Activated CD8-positive, alpha-beta T cell treated with anti-CD3 and anti-CD28 coated beads for 36 hours (primary cell): ENCODE results near the gene KIFC1. TPM values are rescaled to one million over a fixed set of nuclear protein-coding genes. Genes with fewer than 3 reads are reported as not detected.
"Not testable (repeated sequence)": the region's sequence is repeated elsewhere in the genome, so short reads cannot be mapped to it uniquely, and the experiment has no call there.

Source experiments
- ATAC-seq: fragments of 200-7000 bp; cut with Tn5 transposase; one replicate; pipeline ENCODE4 v1.10.0; 2021; ENCODE audit warnings: mild to moderate bottlenecking, moderate library complexity
- CTCF ChIA-PET: fragments of 350-600 bp; sonication (Branson Sonifier 250); formaldehyde crosslinking; loops from one replicate; lab custom pipeline; 2021; ENCODE audit warnings: antibody characterized with exemption; lab: Charles Lee
- POLR2A ChIA-PET: fragments of 350-600 bp; sonication (Branson Sonifier 250); formaldehyde crosslinking; loops from one replicate; lab custom pipeline; 2021; ENCODE audit warnings: antibody characterized with exemption; lab: Charles Lee
- DNase-seq: peaks from one replicate; pipeline ENCODE4 v3.0.0-alpha.2; 2020
- H3K27ac Mint-ChIP-seq: one replicate; pipeline ENCODE4 v1.8.0; 2021; ENCODE audit warnings: mild to moderate bottlenecking, mixed read lengths
- H3K27me3 Mint-ChIP-seq: one replicate; pipeline ENCODE4 v1.8.0; 2021; ENCODE audit warnings: mixed read lengths
- H3K36me3 Mint-ChIP-seq: one replicate; pipeline ENCODE4 v1.8.0; 2021; ENCODE audit warnings: low read depth, mixed read lengths
- H3K4me1 Mint-ChIP-seq: one replicate; pipeline ENCODE4 v1.8.0; 2021; ENCODE audit warnings: low read depth, mixed read lengths
- H3K4me3 Mint-ChIP-seq: one replicate; pipeline ENCODE4 v1.8.0; 2021; ENCODE audit warnings: mild to moderate bottlenecking, moderate library complexity, mixed read lengths
- H3K9me3 Mint-ChIP-seq: one replicate; pipeline ENCODE4 v1.8.0; 2021; ENCODE audit warnings: mixed read lengths
- CTCF ChIP-seq: fragments of 200-600 bp; IDR thresholded peaks from one replicate; pipeline ENCODE4 v1.8.0; 2022; ENCODE audit warnings: antibody characterized with exemption, mild to moderate bottlenecking
- intact Hi-C: fragments of 100-400 bp; cut with micrococcal nuclease; formaldehyde crosslinking; loops from one replicate; pipeline ENCODE4 v1.10.0; 2022
- total RNA-seq, 2 experiments: library from RNA; stranded (reverse); gene quantifications; one replicate each; pipeline ENCODE4 v1.2.3, GENCODE V29; 2021

KIFC1 gene
- 10 to 100 TPM; 93.4 to 96.0 TPM for total RNA-seq

- Mint-ChIP-seq H3K27ac (peak within 1 kb of the TSS; percentile 93), H3K4me3 (peak within 1 kb of the TSS; percentile 89), H3K4me1 (peaks cover 36% of the 10 kb centered on the region), H3K27me3 (no peaks in the 10 kb centered on the region), H3K36me3 (peaks cover 29% of the 10 kb centered on the region), H3K9me3 (no peaks in the 10 kb centered on the region)
- POLR2A ChIA-PET: interaction anchor here (0.5 to 2.5 kb wide), 10 partner anchors 10 to 553 kb away, joined by 3 to 9 read pairs (median 4); partner anchors contain the start of genes RGL2, SYNGAP1 and TAP2
- peak; percentile 96 for TF ChIP-seq CTCF
- intact Hi-C loops: loop anchor here (1.0 to 5.0 kb wide), 2 partner anchors 19 to 36 kb away; no protein-coding TSS in a partner anchor
- DNase-seq (peak; percentile 99), ATAC-seq (peak; percentile 91)
- CTCF ChIA-PET: interaction anchor here (0.7 to 2.2 kb wide), 33 partner anchors 10 to 320 kb away, joined by 3 to 11 read pairs (median 3); partner anchors contain the start of genes B3GALT4, BAK1, CUTA and PFDN6
Measured at GRCh38 chr6:33391278-33391921, at the start of gene KIFC1. Gene KIFC1, plus strand, starts transcription at chr6:33391823. Its CDS starts 163 bp downstream, at chr6:33391986.

GRCh38 chr6:33343606-33343952 is 48.0 kb upstream of the KIFC1 start:
- DNase-seq: not testable (repeated sequence)

GRCh38 chr6:33343953-33344611 is 47.5 kb upstream of the KIFC1 start:
- peak overlapping the region; percentile 83 for H3K27ac Mint-ChIP-seq
- intact Hi-C loops: no loop called here
- peak overlapping the region; percentile 51 for H3K4me3 Mint-ChIP-seq
- H3K36me3 Mint-ChIP-seq: no peaks in the 10 kb centered on the region
- H3K27me3 Mint-ChIP-seq: no peaks in the 10 kb centered on the region
- POLR2A ChIA-PET: interaction anchor here (0.6 to 1.5 kb wide), 7 partner anchors 11 to 183 kb away, joined by 3 to 7 read pairs (median 5); a partner anchor contains a TSS
- no peaks in the 10 kb centered on the region for H3K9me3 Mint-ChIP-seq
- no peak for TF ChIP-seq CTCF
- CTCF ChIA-PET: interaction anchor here (1.0 to 3.7 kb wide), 10 partner anchors 11 to 427 kb away, joined by 3 to 17 read pairs (median 6); partner anchors contain the start of genes B3GALT4 and ZBTB22
- DNase-seq (peak; percentile 58), ATAC-seq (peak; percentile 72)
- peaks cover 18% of the 10 kb centered on the region for H3K4me1 Mint-ChIP-seq

More at GRCh38 chr6:33343606-33343952, 48.0 kb upstream of the KIFC1 start:
- Mint-ChIP-seq H3K27ac (peak overlapping the region; percentile 83), H3K4me1 (peaks cover 18% of the 10 kb centered on the region), H3K4me3 (peak overlapping the region; percentile 51)
- H3K9me3 Mint-ChIP-seq, H3K36me3 Mint-ChIP-seq, H3K27me3 Mint-ChIP-seq, intact Hi-C loops: not testable (repeated sequence)
- ChIA-PET CTCF (interaction anchor here (1.0 to 3.7 kb wide), 4 partner anchors 11 to 427 kb away, joined by 3 to 17 read pairs (median 10); partner anchors contain the start of genes B3GALT4 and ZBTB22), POLR2A (interaction anchor here (0.6 to 1.4 kb wide), 4 partner anchors 15 to 184 kb away, joined by 3 to 7 read pairs (median 4); a partner anchor contains a TSS)
- peak; percentile 9 for ATAC-seq

GRCh38 chr6:33344701-33345697 is 46.6 kb upstream of the KIFC1 start:
- intact Hi-C loops: no loop called here
- H3K27ac Mint-ChIP-seq: peak overlapping the region; percentile 75
- no peaks in the 10 kb centered on the region for H3K9me3 Mint-ChIP-seq
- peak; percentile 68 for ATAC-seq
- ChIA-PET POLR2A (interaction anchor here (0.8 to 1.5 kb wide), 9 partner anchors 10 to 81 kb away, joined by 3 to 7 read pairs (median 4); partner anchors contain the start of genes PFDN6, RPS18, VPS52 and WDR46), CTCF (interaction anchor here (0.7 to 3.7 kb wide), 17 partner anchors 8 to 426 kb away, joined by 3 to 17 read pairs (median 5); partner anchors contain the start of genes B3GALT4, RGL2 and ZBTB22)
- DNase-seq: peak; percentile 83
- H3K4me3 Mint-ChIP-seq: peak overlapping the region; percentile 51
- H3K4me1 Mint-ChIP-seq: peaks cover 18% of the 10 kb centered on the region
- peak; percentile 71 for TF ChIP-seq CTCF
- H3K27me3 Mint-ChIP-seq: no peaks in the 10 kb centered on the region
- H3K36me3 Mint-ChIP-seq: no peaks in the 10 kb centered on the region

GRCh38 chr6:33346972-33347371 is 44.7 kb upstream of the KIFC1 start:
- ATAC-seq, H3K27me3 Mint-ChIP-seq, H3K4me3 Mint-ChIP-seq, H3K27ac Mint-ChIP-seq, POLR2A ChIA-PET, DNase-seq, H3K9me3 Mint-ChIP-seq, intact Hi-C loops, H3K36me3 Mint-ChIP-seq: not testable (repeated sequence)
- peaks cover 18% of the 10 kb centered on the region for H3K4me1 Mint-ChIP-seq
- CTCF ChIA-PET: interaction anchor here (3.7 kb wide), 1 partner anchor 70 kb away, joined by 17 read pairs; the partner anchor contains the start of gene B3GALT4
